GM10266 (cell line): ENCODE measurements around the gene GUCD1.
"Not testable (repeated sequence)": the region's sequence is repeated elsewhere in the genome, so short reads cannot be mapped to it uniquely, and the experiment has no call there.

Experiments used
- DNase-seq: peaks from one replicate; pipeline ENCODE4 v3.0.0; 2012; ENCODE audit errors: extremely low spot score
- TF ChIP-seq, protein P1 (sequence below): IDR thresholded peaks from 2 replicates; pipeline ENCODE4 v1.5.1; 2012; ENCODE audit warnings: mild to moderate bottlenecking, low read depth; ENCODE audit not compliant: control insufficient read depth, insufficient read depth; ENCODE audit errors: missing control alignments

GUCD1 gene

DNA sequence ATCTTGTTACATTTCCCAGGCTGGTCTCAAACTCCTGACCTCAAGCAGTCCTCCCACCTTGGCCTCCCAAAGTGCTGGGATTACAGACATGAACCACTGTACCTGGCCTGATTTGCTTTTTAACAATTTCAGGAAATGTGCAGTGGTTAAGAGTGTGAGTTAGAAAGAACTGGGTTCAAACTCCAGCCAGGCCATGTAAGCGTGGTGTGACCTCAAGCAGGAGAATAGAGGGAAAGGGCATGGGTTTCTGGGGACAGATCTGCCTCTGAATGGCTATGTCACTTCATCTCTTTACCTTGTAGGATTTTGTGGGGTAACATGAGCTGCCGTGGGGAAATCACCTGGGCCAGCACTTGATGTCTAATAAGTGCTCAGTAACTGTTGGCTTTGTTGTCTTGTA, 10.1 kb upstream of the GUCD1 start:
- no peak for DNase-seq
- TF ChIP-seq, protein P1, sequence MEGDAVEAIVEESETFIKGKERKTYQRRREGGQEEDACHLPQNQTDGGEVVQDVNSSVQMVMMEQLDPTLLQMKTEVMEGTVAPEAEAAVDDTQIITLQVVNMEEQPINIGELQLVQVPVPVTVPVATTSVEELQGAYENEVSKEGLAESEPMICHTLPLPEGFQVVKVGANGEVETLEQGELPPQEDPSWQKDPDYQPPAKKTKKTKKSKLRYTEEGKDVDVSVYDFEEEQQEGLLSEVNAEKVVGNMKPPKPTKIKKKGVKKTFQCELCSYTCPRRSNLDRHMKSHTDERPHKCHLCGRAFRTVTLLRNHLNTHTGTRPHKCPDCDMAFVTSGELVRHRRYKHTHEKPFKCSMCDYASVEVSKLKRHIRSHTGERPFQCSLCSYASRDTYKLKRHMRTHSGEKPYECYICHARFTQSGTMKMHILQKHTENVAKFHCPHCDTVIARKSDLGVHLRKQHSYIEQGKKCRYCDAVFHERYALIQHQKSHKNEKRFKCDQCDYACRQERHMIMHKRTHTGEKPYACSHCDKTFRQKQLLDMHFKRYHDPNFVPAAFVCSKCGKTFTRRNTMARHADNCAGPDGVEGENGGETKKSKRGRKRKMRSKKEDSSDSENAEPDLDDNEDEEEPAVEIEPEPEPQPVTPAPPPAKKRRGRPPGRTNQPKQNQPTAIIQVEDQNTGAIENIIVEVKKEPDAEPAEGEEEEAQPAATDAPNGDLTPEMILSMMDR: no peak

DNA sequence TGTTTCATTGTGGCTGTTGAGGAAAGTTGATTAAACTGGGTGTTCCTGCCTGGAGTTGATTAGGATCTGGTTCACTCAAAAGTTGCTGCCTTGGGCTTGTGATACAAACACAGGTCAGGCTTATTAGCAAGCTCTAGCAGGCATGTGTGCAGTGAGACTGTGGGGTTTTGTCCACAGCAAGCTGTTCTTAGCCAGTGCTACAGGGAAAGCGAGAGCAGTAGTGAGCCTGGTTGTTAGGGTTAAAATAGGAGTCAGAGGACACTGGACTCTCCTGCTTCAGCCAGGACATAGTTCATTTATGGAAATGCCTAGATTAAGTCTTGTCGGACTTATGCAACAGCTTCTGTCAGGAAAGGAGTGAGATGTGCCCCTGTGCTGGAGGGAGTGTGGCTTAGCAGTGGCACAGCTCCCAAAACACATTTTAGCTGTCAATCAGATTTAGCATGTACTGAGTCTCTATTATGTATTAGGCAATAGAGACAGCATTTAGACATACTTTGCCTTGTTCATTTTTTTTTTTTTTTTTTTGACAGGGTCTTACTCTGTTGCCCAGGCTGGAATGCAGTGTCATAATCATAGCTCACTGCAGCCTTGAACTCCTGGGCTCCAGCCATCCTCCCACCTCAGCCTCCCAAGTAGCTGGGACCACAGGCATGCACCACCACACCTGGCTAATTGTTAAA, 9.6 kb upstream of the GUCD1 start:
- no peak for DNase-seq
- TF ChIP-seq, protein P1: no peak

DNA sequence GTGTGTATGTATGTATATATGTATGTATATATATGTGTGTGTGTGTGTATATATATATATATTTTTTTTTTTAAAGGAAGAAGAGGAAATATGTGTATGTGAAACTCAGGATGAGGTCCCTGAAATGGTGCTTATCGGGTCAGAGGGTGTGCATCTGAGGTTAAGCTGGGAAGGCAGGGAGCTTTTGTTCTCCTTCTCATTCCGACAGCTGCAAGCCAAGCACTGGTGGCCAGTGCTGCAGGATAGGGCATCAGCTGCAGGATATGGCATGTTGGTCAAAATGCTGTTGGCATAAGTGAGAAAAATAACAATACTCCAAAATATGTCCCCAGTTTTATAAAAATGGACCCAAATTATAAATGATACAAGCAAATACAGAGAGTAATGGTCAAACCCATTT, 8.3 kb upstream of the GUCD1 start:
- TF ChIP-seq, protein P1: no peak
- no peak for DNase-seq

DNA sequence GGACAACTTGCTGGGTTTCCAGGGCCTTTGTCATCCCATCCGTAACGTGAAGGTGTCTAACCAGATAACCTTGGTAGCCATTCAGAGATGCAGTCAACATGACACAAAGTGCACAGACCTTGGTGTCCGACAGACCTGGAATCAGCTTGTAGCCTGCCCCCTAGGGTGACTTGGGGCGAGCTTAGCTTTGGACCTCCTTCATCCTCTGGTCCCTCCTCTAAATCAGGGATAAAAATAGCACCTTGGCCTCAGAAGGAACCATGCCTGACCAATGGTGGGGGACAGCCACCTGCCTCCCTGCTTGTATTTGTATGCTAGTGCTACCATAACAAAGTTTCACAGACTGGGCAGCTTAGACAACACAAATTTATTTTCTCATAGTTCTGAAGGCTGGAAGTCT, 4.5 kb upstream of the GUCD1 start:
- no peak for DNase-seq
- TF ChIP-seq, protein P1: no peak

DNA sequence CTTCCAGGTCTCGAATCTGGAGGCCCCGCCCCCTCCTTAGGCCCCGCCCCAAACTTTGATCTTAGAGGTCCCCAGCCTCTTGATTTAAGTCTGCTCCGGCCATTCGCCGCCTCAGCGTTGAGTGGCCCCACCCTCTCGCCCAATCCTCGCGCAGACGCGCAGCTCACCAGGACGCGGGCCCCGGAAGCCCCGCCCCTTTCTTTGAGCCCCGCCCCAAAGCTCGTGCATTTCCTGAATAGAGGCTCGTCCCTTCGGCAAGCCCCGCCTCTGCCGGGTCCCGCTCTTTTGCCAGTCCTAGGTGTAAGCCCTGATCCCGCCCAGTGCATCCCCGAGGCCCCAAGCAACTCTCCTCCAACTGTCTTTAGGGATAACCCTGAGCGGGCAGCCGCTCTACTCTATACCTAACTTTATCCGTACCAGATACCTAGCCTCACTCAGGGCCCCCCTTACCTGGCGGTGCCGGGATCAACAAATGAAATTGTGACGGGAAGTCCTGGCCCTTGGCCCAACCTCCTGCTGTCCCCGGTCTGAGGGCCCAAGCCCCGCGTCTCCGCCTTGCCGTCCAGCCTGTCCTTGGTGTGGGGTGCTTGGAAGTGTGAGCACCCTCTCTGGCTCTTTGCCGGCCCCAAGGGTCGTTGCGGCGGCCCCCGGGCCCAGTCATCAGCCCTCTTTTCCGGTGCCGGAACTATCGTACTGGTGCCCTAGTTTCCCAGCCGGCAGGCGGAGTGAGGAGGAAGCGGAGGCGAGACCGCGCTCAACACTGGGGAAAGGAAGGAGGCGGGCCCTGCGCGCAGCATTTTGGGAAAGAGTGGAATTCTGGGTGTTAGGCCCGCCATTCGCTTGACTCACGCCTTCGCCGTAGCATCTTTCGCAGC, 464 bp upstream of the GUCD1 start, which contains the start of gene SNRPD3:
SNRPD3 (plus strand) TSS at position 835 of the 875 bp plus-strand sequence. CDS start 1,676 bp downstream, outside the sequence.
- TF ChIP-seq, protein P1: no peak
- peak; percentile 99 for DNase-seq

DNA sequence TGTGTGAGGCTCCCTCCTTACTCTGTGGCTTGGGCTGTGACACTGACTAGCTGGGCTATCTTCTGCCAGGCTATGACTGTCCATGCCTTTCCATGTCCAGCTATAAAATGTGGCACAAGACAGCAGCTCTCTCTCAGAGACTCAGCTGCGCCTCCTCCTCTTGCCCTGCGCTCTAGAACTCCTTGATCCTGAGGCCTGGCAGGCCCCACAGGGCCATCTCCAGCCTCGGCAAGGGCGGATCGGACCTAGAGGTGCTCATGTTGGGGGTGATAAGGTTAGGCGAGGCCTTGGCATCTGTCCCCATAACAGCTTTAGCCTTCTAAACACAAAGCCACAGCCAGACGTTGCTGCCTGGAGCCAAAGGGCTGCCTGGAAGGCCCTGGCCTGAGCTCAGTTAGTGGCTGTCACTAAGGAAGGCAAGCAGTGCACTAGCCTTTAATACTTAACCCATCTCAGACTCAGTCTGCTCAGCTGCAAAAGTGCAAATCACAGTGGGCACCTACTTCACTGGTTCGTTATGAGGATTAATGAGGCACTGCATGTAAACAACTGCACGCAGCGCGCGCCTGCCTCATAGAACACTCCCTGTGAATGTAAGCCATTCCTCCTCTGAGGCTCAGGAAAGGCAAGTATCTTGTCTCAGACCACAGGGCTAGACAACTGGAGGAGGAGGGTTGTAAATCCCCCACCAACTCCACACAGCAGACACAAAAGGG, 1.2 kb downstream of the GUCD1 start:
- DNase-seq: peak; percentile 31
- TF ChIP-seq, protein P1: no peak

DNA sequence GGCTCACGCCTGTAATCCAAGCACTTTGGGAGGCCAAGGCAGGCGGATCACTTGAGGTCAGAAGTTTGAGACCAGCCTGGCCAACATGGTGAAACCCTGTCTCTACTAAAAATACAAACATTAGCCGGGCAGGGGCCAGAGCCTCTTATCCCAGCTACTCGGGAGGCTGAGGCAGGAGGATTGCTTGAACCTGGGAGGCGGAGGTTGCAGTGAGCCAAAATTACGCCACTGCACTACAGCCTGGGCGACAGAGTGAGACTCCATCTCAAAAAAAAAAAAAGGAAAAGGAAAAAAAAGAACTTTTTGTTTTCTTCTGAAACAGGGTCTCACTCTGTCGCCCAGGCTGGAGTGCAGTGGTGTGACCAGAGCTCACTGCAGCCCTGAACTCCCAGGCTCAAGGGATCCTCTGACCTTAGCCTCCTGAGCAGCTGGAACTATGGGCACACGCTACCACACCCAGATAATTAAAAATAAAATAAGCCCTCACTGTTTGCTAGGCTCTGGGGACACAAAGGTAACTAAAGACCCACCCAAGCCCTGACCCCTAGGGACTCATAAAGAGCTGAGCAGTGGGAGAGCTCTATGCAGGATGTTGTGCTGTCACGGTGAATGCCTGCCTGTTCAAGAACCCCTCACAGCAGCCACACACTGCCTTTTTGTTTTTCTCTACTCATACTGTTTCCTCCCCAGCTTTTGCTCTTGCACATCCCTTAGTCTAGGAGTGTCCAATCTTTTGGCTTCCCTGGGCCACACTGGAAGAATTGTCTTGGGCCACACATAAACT, 2.2 kb downstream of the GUCD1 start:
- DNase-seq: not testable (repeated sequence)
